Brain microvascular endothelial cell (primary cell): ENCODE measurements around the gene TLE2.

Experiments used
- DNase-seq: peaks from one replicate; pipeline ENCODE4 v3.0.0-alpha.2; 2020
- H3K27ac ChIP-seq: fragments of 250-450 bp; sonication (Bioruptor Pico); 2 replicates; pipeline ENCODE4 v1.5.1; 2020; ENCODE audit warnings: mild to moderate bottlenecking, moderate library complexity
- H3K27me3 ChIP-seq: fragments of 250-450 bp; sonication (Bioruptor Pico); replicated peaks from 2 replicates; pipeline ENCODE4 v1.5.1; 2020; ENCODE audit warnings: mild to moderate bottlenecking
- H3K36me3 ChIP-seq: fragments of 250-450 bp; sonication (Bioruptor Pico); replicated peaks from 2 replicates; pipeline ENCODE4 v1.5.1; 2020; ENCODE audit warnings: mild to moderate bottlenecking
- H3K4me3 ChIP-seq: 2 replicates; pipeline ENCODE4 v1.5.1; 2011; ENCODE audit warnings: low read depth, mild to moderate bottlenecking, control low read depth, low read length, moderate library complexity
- in situ Hi-C: cut with HindIII; loops from 2 replicates; pipeline ENCODE4 v1.10.0; 2017; ENCODE audit warnings: low sequenced_read_pairs, low pct_ligation_motif_present
- TF ChIP-seq, protein P1 (sequence below): IDR thresholded peaks from 2 replicates; pipeline ENCODE4 v1.5.1; 2011; ENCODE audit warnings: low read depth, mild to moderate bottlenecking, moderate library complexity, low read length, control low read depth, inconsistent platforms; ENCODE audit errors: missing control alignments

TLE2 gene

DNA sequence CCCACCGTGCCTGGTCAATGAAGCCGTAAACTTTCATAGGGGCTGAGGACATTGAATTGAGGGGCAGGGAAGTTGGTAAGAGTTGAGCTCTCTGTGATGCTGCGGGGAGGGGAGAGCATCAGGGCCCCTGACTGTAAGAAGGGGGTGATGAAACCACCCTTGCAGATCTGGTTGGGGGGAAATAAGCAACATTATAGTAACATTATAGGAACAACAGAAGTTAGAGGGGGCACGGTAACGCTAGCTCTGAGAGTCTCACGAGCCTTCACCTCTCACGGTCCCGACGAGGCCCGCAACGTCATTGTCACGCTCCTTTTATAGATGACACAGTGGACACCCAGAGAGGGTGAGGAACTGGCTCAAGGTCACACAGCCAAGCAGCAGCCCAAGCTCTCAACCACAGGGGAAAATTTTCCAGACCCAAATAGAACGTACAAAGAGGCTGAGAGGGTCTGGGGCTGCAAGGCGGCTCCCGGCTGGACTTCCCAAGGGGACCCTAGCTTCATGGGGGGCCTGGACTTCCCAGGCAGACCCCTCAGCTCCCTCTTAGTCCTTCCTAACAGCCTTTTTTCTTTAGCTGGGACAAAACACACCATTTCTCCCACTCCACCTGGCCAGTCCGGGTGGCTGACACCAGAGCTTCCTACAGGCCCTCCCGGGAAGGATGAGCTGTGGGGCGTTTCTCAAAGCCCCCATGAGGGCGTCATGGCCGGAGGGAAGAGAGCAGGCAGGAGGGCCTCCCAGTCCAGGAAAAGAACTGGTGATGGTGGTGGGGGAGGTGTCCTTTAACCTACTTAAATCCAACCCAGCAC lies 29.1 kb upstream of the TLE2 start:
- in situ Hi-C loops: no loop called here
- H3K27ac ChIP-seq: no peak overlapping the region

DNA sequence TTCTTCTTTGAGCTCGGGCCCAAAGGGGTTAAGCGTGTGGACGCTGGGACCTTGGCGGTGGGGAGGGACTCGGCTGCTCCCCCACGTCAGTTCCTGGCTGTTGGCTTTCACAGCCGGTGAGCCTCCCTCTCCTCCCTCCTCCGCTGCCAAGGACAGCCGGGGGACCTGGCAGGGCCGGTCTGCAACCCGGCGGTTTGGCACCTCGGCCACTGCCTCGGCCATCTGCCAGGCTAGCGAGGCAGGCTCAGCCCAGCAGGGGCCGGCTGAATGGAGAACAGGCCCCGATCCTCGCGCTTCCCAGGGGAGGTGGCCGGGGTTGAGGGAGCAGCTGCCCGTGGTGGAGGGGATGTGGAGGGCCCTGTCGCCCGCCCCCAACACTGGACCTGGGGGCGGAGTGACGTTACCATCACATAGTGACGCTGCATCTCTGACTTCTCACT lies 28.2 kb upstream of the TLE2 start:
- Histone ChIP-seq H3K36me3 (peaks cover 62% of the 10 kb centered on the region), H3K4me3 (no peak overlapping the region), H3K27me3 (no peaks in the 10 kb centered on the region), H3K27ac (no peak overlapping the region)
- DNase-seq: no peak
- in situ Hi-C loops: no loop called here
- TF ChIP-seq, protein P1, sequence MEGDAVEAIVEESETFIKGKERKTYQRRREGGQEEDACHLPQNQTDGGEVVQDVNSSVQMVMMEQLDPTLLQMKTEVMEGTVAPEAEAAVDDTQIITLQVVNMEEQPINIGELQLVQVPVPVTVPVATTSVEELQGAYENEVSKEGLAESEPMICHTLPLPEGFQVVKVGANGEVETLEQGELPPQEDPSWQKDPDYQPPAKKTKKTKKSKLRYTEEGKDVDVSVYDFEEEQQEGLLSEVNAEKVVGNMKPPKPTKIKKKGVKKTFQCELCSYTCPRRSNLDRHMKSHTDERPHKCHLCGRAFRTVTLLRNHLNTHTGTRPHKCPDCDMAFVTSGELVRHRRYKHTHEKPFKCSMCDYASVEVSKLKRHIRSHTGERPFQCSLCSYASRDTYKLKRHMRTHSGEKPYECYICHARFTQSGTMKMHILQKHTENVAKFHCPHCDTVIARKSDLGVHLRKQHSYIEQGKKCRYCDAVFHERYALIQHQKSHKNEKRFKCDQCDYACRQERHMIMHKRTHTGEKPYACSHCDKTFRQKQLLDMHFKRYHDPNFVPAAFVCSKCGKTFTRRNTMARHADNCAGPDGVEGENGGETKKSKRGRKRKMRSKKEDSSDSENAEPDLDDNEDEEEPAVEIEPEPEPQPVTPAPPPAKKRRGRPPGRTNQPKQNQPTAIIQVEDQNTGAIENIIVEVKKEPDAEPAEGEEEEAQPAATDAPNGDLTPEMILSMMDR: no peak

More for the DNA sequence above, 29.1 kb upstream of the TLE2 start:
- TF ChIP-seq, protein P1: no peak
- no peaks in the 10 kb centered on the region for H3K27me3 ChIP-seq
- peaks cover 58% of the 10 kb centered on the region for H3K36me3 ChIP-seq
- H3K4me3 ChIP-seq: no peak overlapping the region
- DNase-seq: no peak

GRCh38 chr19:3056417-3057088 lies 27.5 kb upstream of the TLE2 start:
- TF ChIP-seq, protein P1: no peak
- Histone ChIP-seq H3K27me3 (no peaks in the 10 kb centered on the region), H3K4me3 (no peak overlapping the region), H3K27ac (no peak overlapping the region), H3K36me3 (peaks cover 62% of the 10 kb centered on the region)
- in situ Hi-C loops: no loop called here
- DNase-seq: no peak

DNA sequence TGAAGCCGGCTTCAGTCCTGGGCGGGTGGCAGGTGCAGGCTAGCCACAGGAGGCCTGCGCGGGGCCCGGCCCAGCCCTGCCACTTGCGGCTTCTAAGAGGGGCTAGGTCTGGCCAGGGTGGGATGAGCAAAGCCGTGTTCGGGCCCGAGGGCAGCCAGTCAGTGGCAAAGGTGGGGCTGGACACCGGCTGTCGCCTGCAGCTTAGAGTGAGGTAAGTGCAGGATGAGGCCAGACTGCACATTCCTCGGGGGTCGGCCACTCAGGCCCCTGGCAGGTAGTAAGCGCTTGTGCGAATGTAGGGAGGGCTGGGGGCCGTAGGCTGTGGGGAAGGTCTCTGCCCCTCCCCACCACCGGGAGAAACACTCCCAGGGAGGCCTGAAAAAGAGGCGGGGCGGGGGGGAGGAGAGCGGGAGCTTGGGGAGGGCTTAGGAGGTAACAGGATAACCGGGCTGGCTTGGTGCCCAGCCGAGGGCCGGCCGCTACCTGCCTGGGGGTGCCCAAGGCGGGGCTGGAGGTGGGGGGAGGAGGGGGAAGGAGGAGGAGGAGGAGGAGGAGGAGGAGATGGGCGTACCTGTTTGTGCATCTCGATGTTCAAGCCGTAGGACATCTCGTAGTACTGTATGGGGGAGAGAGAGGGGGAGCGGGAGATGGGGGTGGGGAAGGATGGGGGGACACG lies 26.8 kb upstream of the TLE2 start:
- in situ Hi-C loops: no loop called here

GRCh38 chr19:3054972-3055740 lies 26.1 kb upstream of the TLE2 start:
- H3K27ac ChIP-seq: no peak overlapping the region
- DNase-seq: no peak
- TF ChIP-seq, protein P1: no peak
- in situ Hi-C loops: no loop called here
- H3K4me3 ChIP-seq: no peak overlapping the region
- no peaks in the 10 kb centered on the region for H3K27me3 ChIP-seq
- peaks cover 58% of the 10 kb centered on the region for H3K36me3 ChIP-seq

More for the DNA sequence above, 26.8 kb upstream of the TLE2 start:
- DNase-seq: no peak
- H3K4me3 ChIP-seq: no peak overlapping the region
- TF ChIP-seq, protein P1: no peak
- no peaks in the 10 kb centered on the region for H3K27me3 ChIP-seq
- peaks cover 62% of the 10 kb centered on the region for H3K36me3 ChIP-seq
- no peak overlapping the region for H3K27ac ChIP-seq
